Muscle of leg (tissue), 16 donors: ENCODE measurements around the gene CCR2. TPM values are rescaled to one million over a fixed set of nuclear protein-coding genes. Genes with fewer than 3 reads are reported as not detected.

Experiments used
- DNase-seq: peaks from one replicate; pipeline ENCODE4 v3.0.0; 2013
- H3K27ac ChIP-seq: one replicate; pipeline ENCODE4 v1.5.1; 2013; ENCODE audit warnings: mild to moderate bottlenecking, low read length, control low read depth
- H3K27me3 ChIP-seq: one replicate; pipeline ENCODE4 v1.6.1; 2013; ENCODE audit warnings: low read length; ENCODE audit not compliant: control insufficient read depth, insufficient read depth
- H3K36me3 ChIP-seq: one replicate; pipeline ENCODE4 v1.6.1; 2013; ENCODE audit warnings: low read length; ENCODE audit not compliant: control insufficient read depth, insufficient read depth
- H3K4me1 ChIP-seq: one replicate; pipeline ENCODE4 v1.6.1; 2013; ENCODE audit warnings: low read length; ENCODE audit not compliant: control insufficient read depth, insufficient read depth
- H3K4me3 ChIP-seq: one replicate; pipeline ENCODE4 v1.5.1; 2013; ENCODE audit warnings: low read length, control low read depth
- H3K9me3 ChIP-seq: replicated peaks from 2 replicates; pipeline ENCODE4 v1.6.1; 2013; ENCODE audit warnings: low read depth, low read length; ENCODE audit not compliant: control insufficient read depth
- whole genome bisulfite sequencing: methylation state at CpG from one replicate; pipeline ENCODE4 v1.1.5; 2013; ENCODE audit warnings: missing lambda C conversion rate; ENCODE audit not compliant: insufficient coverage; 5-methylcytosine and 5-hydroxymethylcytosine counted together
- long read RNA-seq, 11 donors: transcript quantifications; one replicate each; lab custom pipeline, GENCODE V29; 2026
- polyA plus RNA-seq, 8 donors: library from polyadenylated mRNA; unstranded; fragments of 120-200 nt; gene quantifications; one replicate each; pipeline versions ENCODE4 v1.2.1 to v1.2.3, GENCODE V29; 2013; ENCODE audit warnings: inconsistent platforms in 1 of 8, low replicate concordance in 1 of 8; ENCODE audit not compliant: insufficient read length in 8 of 8, insufficient read depth in 1 of 8
- total RNA-seq: library from RNA; stranded (reverse); fragments of 120-200 nt; gene quantifications from one replicate; pipeline ENCODE4 v1.2.4, GENCODE V29; 2013

The CCR2 gene
- total RNA-seq: 0.98 TPM
- 1 to 10 TPM in 3 of 8 donors, under 1 TPM in 5; 0.35 to 1.7 (median 0.76) TPM for polyA plus RNA-seq
- long read RNA-seq, donor 1: 0 reads
- long read RNA-seq, donor 2: 0 reads
- long read RNA-seq, donor 3: 0 reads
- long read RNA-seq, donor 4: 0 reads
- long read RNA-seq, donor 5: 0 reads
- long read RNA-seq, donor 6: 0 reads
- long read RNA-seq, donor 7: 0 reads
- long read RNA-seq, donor 8: 0 reads
- long read RNA-seq, donor 9: 0 reads
- long read RNA-seq, donor 10: 0 reads
- long read RNA-seq, donor 11: 0 reads

DNA sequence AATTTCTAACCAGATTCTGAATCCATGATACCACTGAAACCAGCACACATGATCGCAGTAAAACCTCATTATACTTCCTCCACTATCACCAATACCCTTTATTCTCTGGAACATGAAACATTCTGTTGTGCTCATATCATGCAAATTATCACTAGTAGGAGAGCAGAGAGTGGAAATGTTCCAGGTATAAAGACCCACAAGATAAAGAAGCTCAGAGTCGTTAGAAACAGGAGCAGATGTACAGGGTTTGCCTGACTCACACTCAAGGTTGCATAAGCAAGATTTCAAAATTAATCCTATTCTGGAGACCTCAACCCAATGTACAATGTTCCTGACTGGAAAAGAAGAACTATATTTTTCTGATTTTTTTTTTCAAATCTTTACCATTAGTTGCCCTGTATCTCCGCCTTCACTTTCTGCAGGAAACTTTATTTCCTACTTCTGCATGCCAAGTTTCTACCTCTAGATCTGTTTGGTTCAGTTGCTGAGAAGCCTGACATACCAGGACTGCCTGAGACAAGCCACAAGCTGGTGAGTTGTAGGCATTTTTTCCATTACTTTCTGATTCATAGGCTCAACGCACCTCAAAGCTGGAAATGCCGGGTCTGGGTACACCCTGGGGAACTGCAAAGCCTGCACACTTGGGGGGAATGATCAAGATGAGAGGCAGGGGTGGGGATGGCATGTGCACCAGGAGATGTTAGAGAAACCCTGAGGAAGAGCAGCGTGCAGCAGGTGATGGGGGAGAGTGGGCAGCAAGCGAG lies at the start of gene CCR2:
CCR2 (plus strand) TSS at position 465 of the 764 bp plus-strand sequence. CDS start 3,417 bp downstream, outside the sequence.
- 59% methylated on average over 3 of the region's 7 CpGs for WGBS
- no peaks in the 10 kb centered on the region for H3K36me3 ChIP-seq
- no peaks in the 10 kb centered on the region for H3K9me3 ChIP-seq
- no peak within 1 kb of the TSS for H3K27ac ChIP-seq
- no peak within 1 kb of the TSS for H3K4me3 ChIP-seq
- H3K4me1 ChIP-seq: no peaks in the 10 kb centered on the region
- DNase-seq: no peak
- H3K27me3 ChIP-seq: peaks cover 7% of the 10 kb centered on the region

DNA sequence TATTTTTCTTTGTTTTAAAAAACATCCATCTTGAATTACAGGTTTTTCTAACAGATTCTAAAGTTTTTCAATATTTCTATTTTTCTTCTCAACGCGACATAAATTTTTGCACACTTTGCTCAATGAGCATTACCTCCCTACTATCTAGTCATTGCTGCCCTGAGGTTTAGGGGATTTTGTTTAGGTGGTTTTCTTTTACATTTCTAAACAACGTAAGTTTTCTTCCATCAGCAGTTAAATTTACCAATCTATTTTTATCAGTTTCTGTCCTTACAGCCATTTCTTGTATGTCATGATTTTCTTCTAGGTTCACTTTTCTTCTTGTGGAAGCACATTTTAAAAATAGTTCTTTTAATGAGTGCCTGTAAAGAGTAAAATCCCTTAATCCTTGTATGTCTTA lies 49.2 kb upstream of the CCR2 start:
- H3K9me3 ChIP-seq: no peaks in the 10 kb centered on the region
- no peak overlapping the region for H3K4me3 ChIP-seq
- DNase-seq: no peak
- peaks cover 7% of the 10 kb centered on the region for H3K27me3 ChIP-seq
- H3K36me3 ChIP-seq: no peaks in the 10 kb centered on the region
- WGBS: no CpG with 5 or more reads among the region's 3 CpGs
- no peaks in the 10 kb centered on the region for H3K4me1 ChIP-seq
- no peak overlapping the region for H3K27ac ChIP-seq

DNA sequence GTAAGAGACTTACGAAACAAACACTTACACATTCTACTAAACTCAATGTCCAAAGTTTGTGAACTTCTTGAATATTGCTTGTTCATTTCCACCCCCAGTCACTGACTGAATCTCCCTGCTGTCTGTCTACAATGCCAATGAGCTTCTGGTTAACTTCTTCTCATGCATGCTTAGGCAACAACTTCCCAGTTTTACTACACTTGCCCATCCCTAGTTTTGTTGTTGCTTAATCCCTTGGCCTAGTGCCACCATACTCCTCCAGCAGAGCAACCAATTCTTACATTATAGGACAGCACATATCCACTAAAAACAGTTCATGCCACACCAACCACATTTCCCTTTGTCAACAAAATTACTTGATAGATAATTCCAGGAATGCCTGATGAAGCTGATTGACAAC lies 40.9 kb upstream of the CCR2 start:
- H3K4me1 ChIP-seq: no peaks in the 10 kb centered on the region
- H3K4me3 ChIP-seq: no peak overlapping the region
- H3K27me3 ChIP-seq: no peaks in the 10 kb centered on the region
- H3K36me3 ChIP-seq: no peaks in the 10 kb centered on the region
- no peak overlapping the region for H3K27ac ChIP-seq
- no peaks in the 10 kb centered on the region for H3K9me3 ChIP-seq
- DNase-seq: peak; percentile 75
- 82% methylated on average over 1 of the region's 1 CpG for WGBS

DNA sequence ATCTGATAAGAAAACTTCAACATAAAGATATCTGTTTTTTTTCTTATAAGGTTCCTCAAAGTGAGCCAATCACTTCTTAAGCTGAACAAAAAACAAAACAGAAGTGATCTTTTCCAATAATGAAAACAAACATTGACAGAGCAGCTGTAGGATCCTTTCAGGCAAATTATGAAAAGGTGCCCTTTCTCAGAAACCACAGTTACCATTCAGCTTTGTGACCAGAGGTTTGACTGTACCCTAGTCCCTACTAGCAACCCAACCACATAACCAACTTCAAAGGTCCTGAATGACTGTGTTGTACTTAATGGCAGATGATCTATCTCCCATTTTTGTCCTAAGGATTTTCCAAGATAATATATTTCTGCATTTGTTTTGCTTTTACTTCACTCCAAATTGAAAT lies 39.4 kb upstream of the CCR2 start:
- Histone ChIP-seq H3K9me3 (no peaks in the 10 kb centered on the region), H3K36me3 (no peaks in the 10 kb centered on the region), H3K4me1 (no peaks in the 10 kb centered on the region), H3K27ac (no peak overlapping the region), H3K4me3 (no peak overlapping the region), H3K27me3 (no peaks in the 10 kb centered on the region)
- DNase-seq: no peak

DNA sequence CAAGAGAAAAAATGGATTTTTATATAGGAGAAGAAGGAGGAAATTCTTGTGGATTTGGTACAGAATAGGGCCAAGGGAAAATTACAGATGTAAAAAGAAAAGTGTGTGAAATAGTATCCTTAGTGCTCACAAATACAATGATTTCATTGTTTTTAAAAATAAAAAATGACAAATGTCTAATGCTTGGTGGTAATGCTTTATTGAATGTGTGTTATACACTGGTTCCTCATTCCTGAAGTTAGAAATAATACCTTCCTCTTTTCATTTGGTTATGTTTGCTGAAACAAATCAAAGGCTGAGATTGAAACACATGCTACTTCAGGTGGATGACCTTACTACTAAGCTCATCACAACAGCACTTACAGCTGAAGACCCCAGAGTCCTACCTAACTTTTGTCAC lies 37.7 kb upstream of the CCR2 start:
- no peaks in the 10 kb centered on the region for H3K9me3 ChIP-seq
- no peak overlapping the region for H3K4me3 ChIP-seq
- no peaks in the 10 kb centered on the region for H3K4me1 ChIP-seq
- no peak for DNase-seq
- no peaks in the 10 kb centered on the region for H3K36me3 ChIP-seq
- no peaks in the 10 kb centered on the region for H3K27me3 ChIP-seq
- H3K27ac ChIP-seq: no peak overlapping the region

DNA sequence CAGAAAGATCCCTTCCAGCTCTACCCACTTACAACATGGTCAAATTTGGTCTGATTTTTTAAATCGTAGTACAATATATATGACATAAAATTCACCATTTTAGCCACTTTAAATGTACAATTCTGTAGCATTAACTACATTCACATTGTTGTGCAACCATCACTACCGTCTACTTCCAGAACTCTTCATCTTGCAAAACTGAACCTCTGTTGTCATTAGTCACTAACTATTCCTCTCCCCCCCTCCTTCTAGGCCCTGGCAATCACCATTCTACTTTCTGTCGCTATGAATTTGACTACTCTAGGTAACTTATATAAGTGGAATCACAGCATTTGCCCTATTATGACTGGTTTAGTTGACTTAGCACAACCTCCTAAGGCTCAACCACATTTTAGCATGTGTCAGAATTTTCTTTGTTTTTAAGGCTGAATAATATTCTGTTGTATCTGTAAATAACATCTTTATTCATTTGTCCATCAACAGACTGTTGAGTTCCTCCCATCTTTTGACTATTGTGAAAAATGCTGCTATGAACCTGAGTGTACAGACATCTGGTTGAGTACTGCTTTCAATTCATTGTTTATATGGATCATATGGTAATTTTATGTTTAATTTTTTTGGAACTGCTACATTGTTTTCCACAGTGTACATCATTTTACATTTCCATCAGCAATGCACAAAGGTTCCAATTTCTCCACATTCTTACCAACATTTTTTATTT lies 35.5 kb upstream of the CCR2 start:
- Histone ChIP-seq H3K4me3 (no peak overlapping the region), H3K27me3 (peaks cover 3% of the 10 kb centered on the region), H3K27ac (no peak overlapping the region), H3K36me3 (no peaks in the 10 kb centered on the region), H3K9me3 (no peaks in the 10 kb centered on the region), H3K4me1 (no peaks in the 10 kb centered on the region)
- DNase-seq: no peak
- WGBS: 83% methylated on average over 1 of the region's 3 CpGs

DNA sequence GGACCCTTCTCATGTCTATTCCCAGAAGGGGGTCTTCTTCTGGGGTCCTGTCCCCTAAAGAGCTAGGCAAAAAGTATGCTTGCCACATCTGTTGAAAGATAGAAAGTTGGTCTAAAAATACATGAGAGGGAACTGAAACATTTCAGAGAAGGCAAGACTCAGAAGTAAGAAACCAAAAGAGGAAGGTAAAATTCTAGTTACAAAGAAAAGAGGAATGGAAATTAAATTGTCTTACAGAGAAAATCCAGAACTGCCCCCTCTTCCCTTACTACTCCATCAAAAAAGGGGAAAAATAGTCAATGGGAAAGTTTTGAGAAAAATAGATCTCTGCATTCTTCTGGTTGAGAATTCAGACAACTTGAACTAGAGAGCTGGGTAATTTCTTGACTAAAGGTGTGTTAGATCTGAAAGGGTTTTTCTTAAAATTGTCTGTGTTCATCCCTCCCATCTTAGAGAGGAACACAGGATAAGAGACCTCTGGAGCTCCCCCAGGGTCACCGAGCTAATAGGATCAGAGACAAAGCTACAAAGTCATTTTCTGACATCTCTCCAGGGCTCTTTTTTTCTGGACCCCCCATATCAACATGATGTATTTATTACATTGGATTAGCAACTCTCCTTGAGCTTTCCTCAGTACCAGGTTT lies 32.3 kb upstream of the CCR2 start:
- Histone ChIP-seq H3K9me3 (no peaks in the 10 kb centered on the region), H3K4me3 (no peak overlapping the region), H3K27me3 (peaks cover 3% of the 10 kb centered on the region), H3K4me1 (no peaks in the 10 kb centered on the region), H3K27ac (no peak overlapping the region), H3K36me3 (no peaks in the 10 kb centered on the region)
- peak; percentile 46 for DNase-seq
- no CpG with 5 or more reads among the region's 1 CpG for WGBS

DNA sequence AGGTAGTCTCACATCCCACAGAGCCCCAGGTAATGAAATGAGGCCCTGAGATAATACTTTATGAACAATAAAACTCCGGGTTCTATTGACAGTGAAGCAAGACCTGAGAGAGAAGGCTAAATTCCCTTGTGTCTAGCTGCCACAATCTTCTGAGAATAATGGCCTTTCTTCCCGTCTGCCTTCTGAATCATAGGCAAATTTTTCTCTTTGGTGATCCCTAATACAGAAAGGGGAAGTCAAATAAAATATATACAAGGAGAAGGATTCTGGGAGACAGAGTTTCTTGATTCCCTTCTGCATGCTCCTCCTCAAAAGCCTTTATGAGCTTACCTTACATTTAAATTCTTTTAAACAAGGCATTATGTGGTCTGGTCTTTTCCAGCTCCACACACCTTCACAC lies 29.9 kb upstream of the CCR2 start:
- H3K9me3 ChIP-seq: no peaks in the 10 kb centered on the region
- H3K4me1 ChIP-seq: no peaks in the 10 kb centered on the region
- peaks cover 3% of the 10 kb centered on the region for H3K27me3 ChIP-seq
- DNase-seq: no peak
- WGBS: no CpG with 5 or more reads among the region's 2 CpGs
- H3K4me3 ChIP-seq: no peak overlapping the region
- no peak overlapping the region for H3K27ac ChIP-seq
- no peaks in the 10 kb centered on the region for H3K36me3 ChIP-seq

DNA sequence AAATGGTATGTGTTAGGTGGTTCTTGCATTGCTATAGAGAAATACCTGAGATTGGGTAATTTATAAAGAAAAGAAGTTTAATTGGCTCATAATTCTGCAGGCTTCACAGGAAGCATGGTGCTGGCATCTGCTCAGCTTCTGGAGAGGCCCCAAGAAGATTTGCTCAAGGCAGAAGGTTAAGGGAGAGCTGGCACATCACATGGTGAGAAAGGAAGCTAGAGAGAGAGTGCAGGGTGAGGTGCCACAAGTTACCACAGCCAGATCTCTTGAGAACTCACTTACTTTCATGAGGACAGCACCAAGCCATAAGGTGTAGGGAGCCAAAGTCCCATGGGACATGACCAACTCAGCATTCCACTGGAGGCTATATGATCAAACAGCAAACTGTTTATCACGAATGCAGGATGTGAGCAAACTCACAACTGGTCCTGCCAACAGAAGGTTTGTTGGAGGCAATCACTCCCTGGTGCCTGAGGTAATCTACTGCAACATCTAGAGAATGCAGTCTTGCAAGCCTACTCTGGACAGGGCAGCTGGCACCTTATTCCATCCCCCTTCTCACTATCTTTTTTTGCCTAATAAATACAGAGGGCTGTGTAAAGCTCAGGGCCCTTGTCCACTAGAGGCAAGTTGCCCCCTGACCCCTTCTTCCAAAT lies 28.1 kb upstream of the CCR2 start:
- no CpG with 5 or more reads among the region's 1 CpG for WGBS
- Histone ChIP-seq H3K27me3 (peaks cover 3% of the 10 kb centered on the region), H3K27ac (no peak overlapping the region), H3K4me1 (no peaks in the 10 kb centered on the region), H3K4me3 (no peak overlapping the region), H3K36me3 (no peaks in the 10 kb centered on the region), H3K9me3 (no peaks in the 10 kb centered on the region)
- no peak for DNase-seq
